Renal pelvis (tissue), 4 donors: ENCODE data around the gene NEDD8. TPM values are rescaled to one million over a fixed set of nuclear protein-coding genes. Genes with fewer than 3 reads are reported as not detected.
"Not testable (repeated sequence)": the region's sequence is repeated elsewhere in the genome, so short reads cannot be mapped to it uniquely, and the experiment has no call there.

Experiments used
- DNase-seq: peaks from one replicate; pipeline ENCODE4 v3.0.0-alpha.2; 2013
- polyA plus RNA-seq, 3 donors: library from polyadenylated mRNA; unstranded; fragments of 120-200 nt; gene quantifications; one replicate each; pipeline ENCODE4 v1.2.1, GENCODE V29; 2013; ENCODE audit not compliant: insufficient read length in 3 of 3

NEDD8 gene
- polyA plus RNA-seq, 3 donors, result 197 to 260 (median 254) TPM

- no peak for DNase-seq
These were observed 21.8 kb upstream of the NEDD8 start for GRCh38 chr14:24253936-24254335.

- no peak for DNase-seq
These were observed 20.3 kb upstream of the NEDD8 start for GRCh38 chr14:24252289-24253124.

- DNase-seq, result no peak
These were observed 19.7 kb upstream of the NEDD8 start for GRCh38 chr14:24251880-24252288.

- no peak for DNase-seq
These were observed 18.2 kb upstream of the NEDD8 start for GRCh38 chr14:24250354-24250753.

DNA sequence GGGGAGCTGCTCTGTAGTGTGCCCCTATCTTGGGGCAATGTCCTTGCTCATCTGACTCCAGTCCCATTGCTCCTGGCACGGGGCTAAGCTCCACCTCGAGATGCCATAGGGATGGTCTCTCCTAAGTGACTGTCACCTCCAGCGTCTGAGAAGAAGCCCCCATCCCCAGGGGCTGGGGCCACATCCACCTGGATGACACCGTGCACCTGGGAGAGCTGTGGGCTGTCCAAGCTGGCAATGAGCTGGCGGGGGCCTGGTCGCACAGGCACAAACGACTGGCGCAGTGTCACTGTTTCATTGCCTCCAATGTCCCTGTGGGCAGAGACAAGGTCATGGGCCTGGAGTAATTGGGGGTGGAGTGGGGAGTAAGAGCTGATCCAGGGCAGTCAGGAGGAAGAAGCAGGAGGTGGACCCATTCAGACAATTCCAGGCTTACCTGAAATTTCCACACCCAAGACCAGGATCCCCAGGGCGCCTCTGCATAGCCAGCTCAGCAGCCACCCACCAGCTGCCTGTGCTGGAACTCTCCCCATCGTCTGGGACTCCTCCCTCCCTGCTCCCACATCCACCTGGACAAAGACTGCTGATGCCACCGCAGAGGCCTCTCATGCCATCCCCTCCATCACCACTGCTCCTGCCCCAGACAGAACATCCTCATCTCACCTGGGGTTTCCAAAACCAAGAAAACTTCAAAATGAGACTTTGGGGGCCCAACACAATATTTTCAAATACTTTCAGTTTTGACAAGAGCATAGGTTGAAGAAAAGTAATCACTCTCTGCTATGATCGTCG lies 17.3 kb upstream of the NEDD8 start:
- no peak for DNase-seq

DNA sequence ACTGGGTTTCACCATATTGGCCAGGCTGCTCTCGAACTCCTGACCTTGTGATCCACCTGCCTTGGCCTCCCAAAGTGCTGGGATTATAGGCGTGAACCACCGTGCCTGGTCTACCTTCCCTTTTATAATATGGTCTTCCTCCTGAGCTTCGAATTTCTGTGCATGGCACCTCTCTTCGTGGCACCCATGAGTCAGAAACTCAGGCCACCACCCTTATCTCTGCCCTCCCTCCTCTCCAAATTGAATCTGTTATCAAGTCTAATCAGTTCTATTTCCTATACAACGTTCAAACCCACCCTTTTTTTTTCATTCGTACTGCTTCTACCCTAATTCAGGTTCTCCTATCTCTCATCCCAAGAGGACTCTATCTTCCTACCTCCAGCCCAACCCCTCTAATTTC lies 15.3 kb upstream of the NEDD8 start:
- DNase-seq, result no peak

- DNase-seq, result no peak
These were observed 14.6 kb upstream of the NEDD8 start for GRCh38 chr14:24246765-24247212.

DNA sequence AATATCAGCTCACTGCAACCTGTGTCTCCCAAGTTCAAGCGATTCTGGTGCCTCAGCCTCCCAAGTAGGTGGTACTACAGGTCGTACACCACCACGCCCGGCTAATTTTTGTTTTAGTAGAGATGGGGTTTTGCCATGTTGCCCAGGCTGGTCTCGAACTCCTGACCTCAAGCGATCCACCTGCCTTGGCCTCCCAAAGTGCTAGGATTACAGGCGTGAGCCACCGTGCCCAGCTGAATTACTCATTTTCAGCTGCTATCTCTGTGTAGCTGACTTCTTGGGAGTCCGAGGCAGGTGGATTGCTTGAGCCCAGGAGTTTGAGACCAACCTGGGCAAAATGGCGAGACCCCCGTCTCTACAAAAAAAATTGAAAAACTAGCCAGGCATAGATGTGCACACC lies 13.2 kb upstream of the NEDD8 start:
- DNase-seq, result not testable (repeated sequence)

GRCh38 chr14:24243336-24243836 lies 11.2 kb upstream of the NEDD8 start:
- DNase-seq, result no peak

GRCh38 chr14:24241829-24242443 lies 9.8 kb upstream of the NEDD8 start:
- DNase-seq, result peak; percentile 93

DNA sequence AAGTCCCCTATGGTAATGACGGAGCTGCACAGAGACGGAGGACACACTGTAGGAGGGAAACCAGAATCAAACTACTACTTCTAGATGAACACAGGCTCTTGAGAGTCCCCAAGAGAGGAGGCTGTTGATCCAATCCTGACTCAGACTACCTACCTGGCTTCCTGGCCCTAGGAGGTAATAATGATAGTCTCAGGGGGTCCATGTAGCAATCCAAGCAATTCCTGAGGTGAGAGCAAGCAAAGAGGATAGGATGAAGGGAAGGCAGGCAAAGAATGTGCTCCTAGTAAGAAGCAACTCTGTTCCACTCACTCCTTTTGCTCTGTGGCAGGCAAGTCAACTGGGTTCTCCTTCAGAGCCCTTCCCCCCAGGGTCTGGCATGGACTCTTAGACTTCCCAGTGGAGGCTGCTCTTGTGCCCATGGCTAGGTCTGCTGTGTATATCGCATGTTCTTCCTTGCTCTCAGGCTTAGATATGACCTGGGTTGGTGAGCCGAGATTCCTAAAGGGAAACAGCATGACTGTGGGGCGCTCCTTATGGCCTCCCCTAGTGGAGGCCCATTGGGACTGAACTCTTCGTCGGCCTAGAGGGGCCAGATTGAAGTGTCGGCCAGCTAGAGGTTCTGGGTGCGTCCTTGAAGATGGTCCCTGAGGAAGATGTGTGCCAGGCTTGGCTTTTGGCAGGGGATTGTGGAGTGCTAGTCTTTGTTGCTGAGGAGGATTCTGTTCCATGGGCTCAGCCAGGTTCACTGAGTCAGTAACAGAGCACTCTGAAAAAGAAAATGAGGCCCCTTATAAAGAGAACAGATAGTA lies 8.1 kb upstream of the NEDD8 start:
- DNase-seq, result no peak

- no peak for DNase-seq
These were observed 6.4 kb upstream of the NEDD8 start for GRCh38 chr14:24238527-24239037.

- no peak for DNase-seq
These were observed 6.0 kb upstream of the NEDD8 start for GRCh38 chr14:24238123-24238522.

- DNase-seq, result no peak
These were observed 5.3 kb upstream of the NEDD8 start for GRCh38 chr14:24237463-24237955.

DNA sequence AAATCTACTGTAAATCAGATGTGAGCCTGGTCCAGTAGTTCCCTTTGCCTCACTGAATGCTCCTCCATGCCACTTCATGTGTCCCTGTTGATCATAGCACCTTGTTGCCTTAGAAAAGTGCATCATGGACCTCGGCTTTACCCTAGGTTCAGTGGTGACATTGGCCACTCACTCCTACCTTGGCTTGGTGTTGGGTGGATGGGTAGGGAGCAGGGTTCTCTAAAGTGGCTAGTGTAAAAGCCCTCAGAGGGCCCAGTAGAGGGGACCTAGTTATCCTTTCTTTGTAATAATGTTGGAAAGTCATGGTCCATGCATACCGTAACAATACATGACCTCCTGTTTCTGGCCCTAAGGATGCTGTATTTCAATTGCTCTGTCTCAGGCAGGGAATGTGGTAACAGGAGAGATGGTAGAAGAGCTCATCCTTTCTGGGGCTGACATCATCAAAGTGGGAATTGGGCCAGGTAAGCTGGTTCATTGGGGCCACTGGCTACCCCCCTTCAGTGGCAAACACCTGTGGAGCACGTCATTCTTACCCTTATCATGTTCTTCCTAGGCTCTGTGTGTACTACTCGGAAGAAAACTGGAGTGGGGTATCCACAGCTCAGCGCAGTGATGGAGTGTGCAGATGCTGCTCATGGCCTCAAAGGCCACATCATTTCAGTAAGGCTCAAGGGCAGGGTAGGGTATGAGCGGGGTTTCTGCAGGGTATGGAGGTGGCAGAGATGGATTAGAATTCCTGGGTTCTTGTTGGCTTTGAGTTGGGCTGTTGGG lies 4.7 kb upstream of the NEDD8 start:
- DNase-seq, result no peak

GRCh38 chr14:24235804-24236688 lies 3.9 kb upstream of the NEDD8 start:
- DNase-seq, result no peak

DNA sequence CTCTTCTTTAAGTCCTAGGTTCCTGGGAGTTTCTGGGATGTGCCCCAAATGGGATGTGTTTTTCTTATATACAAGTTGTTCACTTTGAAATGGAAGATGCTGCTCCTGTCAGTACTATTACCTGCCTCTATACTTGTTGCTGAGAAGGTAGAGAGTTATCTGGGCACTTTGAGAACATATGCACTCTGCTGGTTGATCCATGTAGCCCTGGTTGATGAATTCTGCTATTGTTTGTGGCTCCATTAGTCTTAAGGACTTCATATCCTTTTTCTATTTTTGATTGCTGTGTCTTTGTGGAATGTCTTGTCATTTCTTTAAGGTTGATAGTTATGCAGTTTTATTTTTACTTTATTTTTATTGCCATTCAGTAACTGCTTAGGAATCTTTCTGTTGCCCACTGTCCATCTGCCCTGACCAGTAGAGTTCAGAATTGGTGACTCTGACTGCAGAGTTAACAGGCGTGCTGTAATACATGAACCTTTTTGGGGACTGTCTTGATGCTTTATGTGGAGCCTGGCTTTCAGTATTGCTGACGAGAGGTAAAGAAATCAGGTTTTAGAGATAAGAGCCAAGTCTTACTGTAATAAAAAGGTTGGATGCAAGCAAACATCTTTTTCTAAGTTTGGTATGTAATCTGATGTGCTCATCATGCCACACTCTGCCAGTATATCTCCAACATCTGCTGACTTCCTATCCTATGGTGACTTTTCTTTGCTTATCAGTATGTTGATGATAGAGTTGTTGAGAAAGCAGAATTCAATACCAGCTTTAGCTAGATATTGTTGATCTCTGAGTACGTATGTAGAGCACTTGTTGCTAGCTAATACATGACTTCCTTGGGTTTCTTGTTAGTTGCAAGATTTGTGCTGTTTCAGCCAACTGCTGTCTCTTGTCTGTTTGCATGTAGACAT lies 2.2 kb upstream of the NEDD8 start:
- DNase-seq, result no peak

DNA sequence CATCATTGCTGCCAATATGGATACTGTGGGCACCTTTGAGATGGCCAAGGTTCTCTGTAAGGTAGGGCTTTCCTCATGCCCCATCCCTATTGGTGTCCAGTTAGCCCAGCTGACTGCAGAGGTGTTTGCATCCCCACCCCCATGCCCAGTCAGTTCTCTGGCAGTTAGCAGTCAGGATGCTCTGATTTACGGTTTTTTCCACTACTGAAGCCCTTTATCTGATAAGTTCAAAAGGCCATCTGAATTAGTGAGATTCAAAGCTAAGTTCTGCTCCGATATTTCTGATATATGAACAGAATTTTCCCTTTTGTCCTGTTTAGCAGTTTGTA lies 1.3 kb upstream of the NEDD8 start:
- no peak for DNase-seq
